ENCODE data around the gene TRPC4AP. TPM values are rescaled to one million over a fixed set of nuclear protein-coding genes. Genes with fewer than 3 reads are reported as not detected.

TRPC4AP gene
- total RNA-seq, 1 donor from 2014 or later = 102 TPM

GRCh38 chr20:34983089-34983820 lies 109.4 kb downstream of the TRPC4AP start:
- DNase-seq (ENCODE audit: extremely low spot score, unreplicated experiment) = no peak
- Mint-ChIP-seq H3K36me3 (no peaks in the 10 kb centered on the region), H3K27ac (no peak overlapping the region), H3K4me1 (ENCODE audit: unreplicated experiment) (peaks cover 25% of the 10 kb centered on the region), H3K4me3 (no peak overlapping the region), H3K9me3 (no peaks in the 10 kb centered on the region), H3K27me3 (peaks cover 13% of the 10 kb centered on the region)
- TF ChIP-seq, protein P1, sequence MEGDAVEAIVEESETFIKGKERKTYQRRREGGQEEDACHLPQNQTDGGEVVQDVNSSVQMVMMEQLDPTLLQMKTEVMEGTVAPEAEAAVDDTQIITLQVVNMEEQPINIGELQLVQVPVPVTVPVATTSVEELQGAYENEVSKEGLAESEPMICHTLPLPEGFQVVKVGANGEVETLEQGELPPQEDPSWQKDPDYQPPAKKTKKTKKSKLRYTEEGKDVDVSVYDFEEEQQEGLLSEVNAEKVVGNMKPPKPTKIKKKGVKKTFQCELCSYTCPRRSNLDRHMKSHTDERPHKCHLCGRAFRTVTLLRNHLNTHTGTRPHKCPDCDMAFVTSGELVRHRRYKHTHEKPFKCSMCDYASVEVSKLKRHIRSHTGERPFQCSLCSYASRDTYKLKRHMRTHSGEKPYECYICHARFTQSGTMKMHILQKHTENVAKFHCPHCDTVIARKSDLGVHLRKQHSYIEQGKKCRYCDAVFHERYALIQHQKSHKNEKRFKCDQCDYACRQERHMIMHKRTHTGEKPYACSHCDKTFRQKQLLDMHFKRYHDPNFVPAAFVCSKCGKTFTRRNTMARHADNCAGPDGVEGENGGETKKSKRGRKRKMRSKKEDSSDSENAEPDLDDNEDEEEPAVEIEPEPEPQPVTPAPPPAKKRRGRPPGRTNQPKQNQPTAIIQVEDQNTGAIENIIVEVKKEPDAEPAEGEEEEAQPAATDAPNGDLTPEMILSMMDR (conservative IDR thresholded peaks at IDR 0.05) = no peak

- no peak overlapping the region for H3K27ac Mint-ChIP-seq
These were observed 110.1 kb downstream of the TRPC4AP start for GRCh38 chr20:34982270-34983088.

GRCh38 chr20:34980543-34981233 lies 111.9 kb downstream of the TRPC4AP start:
- Mint-ChIP-seq H3K36me3 (no peaks in the 10 kb centered on the region), H3K4me3 (no peak overlapping the region), H3K27me3 (peaks cover 10% of the 10 kb centered on the region), H3K9me3 (no peaks in the 10 kb centered on the region), H3K4me1 (ENCODE audit: unreplicated experiment) (peaks cover 25% of the 10 kb centered on the region), H3K27ac (no peak overlapping the region)
- no peak for DNase-seq (ENCODE audit: extremely low spot score, unreplicated experiment)
- TF ChIP-seq, protein P1 (conservative IDR thresholded peaks at IDR 0.05) = no peak

More at GRCh38 chr20:34982270-34983088, 110.1 kb downstream of the TRPC4AP start:
- Mint-ChIP-seq H3K9me3 (no peaks in the 10 kb centered on the region), H3K4me3 (no peak overlapping the region), H3K4me1 (ENCODE audit: unreplicated experiment) (peaks cover 21% of the 10 kb centered on the region), H3K27me3 (peaks cover 13% of the 10 kb centered on the region), H3K36me3 (no peaks in the 10 kb centered on the region)
- TF ChIP-seq, protein P1 (conservative IDR thresholded peaks at IDR 0.05) = no peak
- no peak for DNase-seq (ENCODE audit: extremely low spot score, unreplicated experiment)

- peaks cover 21% of the 10 kb centered on the region for H3K4me1 Mint-ChIP-seq (ENCODE audit: unreplicated experiment)
- H3K4me3 Mint-ChIP-seq = no peak overlapping the region
- no peaks in the 10 kb centered on the region for H3K36me3 Mint-ChIP-seq
- TF ChIP-seq, protein P1 (conservative IDR thresholded peaks at IDR 0.05) = no peak
- DNase-seq (ENCODE audit: extremely low spot score, unreplicated experiment) = no peak
- H3K27me3 Mint-ChIP-seq = peaks cover 8% of the 10 kb centered on the region
- H3K27ac Mint-ChIP-seq = no peak overlapping the region
- no peaks in the 10 kb centered on the region for H3K9me3 Mint-ChIP-seq
These were observed 113.0 kb downstream of the TRPC4AP start for GRCh38 chr20:34979366-34980153.
